T-cell (primary cell): ENCODE measurements around the gene EDIL3. TPM values are rescaled to one million over a fixed set of nuclear protein-coding genes. Genes with fewer than 3 reads are reported as not detected.

Source experiments
- ATAC-seq, 4 experiments: fragments of 200-7000 bp in 3 of 4; fragments of 150-1000 bp in 1 of 4; cut with Tn5 transposase; replicated peaks in 1 of 4; 1 replicate in 3 of 4; 2 replicates in 1 of 4; pipeline ENCODE4 v1.10.0; 2021; ENCODE audit warnings: moderate library complexity in 3 of 4, mild to moderate bottlenecking in 2 of 4, moderate number of reproducible peaks in 1 of 4
- CTCF ChIA-PET, 2 donors: fragments of 300-600 bp; sonication (Branson Sonifier 250); formaldehyde crosslinking; loops; one replicate each; lab custom pipeline; 2022; ENCODE audit warnings: antibody characterized with exemption in 2 of 2; lab: Charles Lee
- POLR2A ChIA-PET, 2 donors: fragments of 300-600 bp; sonication (Branson Sonifier 250); formaldehyde crosslinking; loops; one replicate each; lab custom pipeline; 2022; ENCODE audit warnings: antibody characterized with exemption in 2 of 2; lab: Charles Lee
- DNase-seq, 35 experiments: peaks; one replicate each; pipeline versions ENCODE4 v3.0.0 to v3.0.0-alpha.2; 2013 to 2023
- H3K27ac ChIP-seq: one replicate; pipeline ENCODE4 v1.5.1; 2013; ENCODE audit warnings: low read length
- H3K27me3 ChIP-seq, 2 experiments: replicated peaks in 1 of 2; 1 replicate in 1 of 2; 2 replicates in 1 of 2; pipeline versions ENCODE4 v1.6.1 to v1.7.0; 2013; ENCODE audit warnings: low read length in 1 of 2, mixed read lengths in 1 of 2; ENCODE audit not compliant: control insufficient read depth in 2 of 2, insufficient read depth in 2 of 2; ENCODE audit errors: extremely low read depth in 1 of 2
- H3K36me3 ChIP-seq, 2 donors: 1 replicate in 1 of 2; 2 replicates in 1 of 2; pipeline versions ENCODE4 v1.6.1 to v1.7.0; 2013; ENCODE audit warnings: low read length in 1 of 2; ENCODE audit not compliant: control insufficient read depth in 2 of 2, insufficient read depth in 1 of 2; ENCODE audit errors: extremely low read depth in 1 of 2
- H3K4me1 ChIP-seq, 2 experiments: 1 replicate in 1 of 2; 2 replicates in 1 of 2; pipeline versions ENCODE4 v1.6.1 to v1.7.0; 2013; ENCODE audit warnings: low read length in 2 of 2, mixed read lengths in 1 of 2; ENCODE audit not compliant: insufficient read depth in 2 of 2, control insufficient read depth in 1 of 2; ENCODE audit errors: extremely low read depth in 1 of 2
- H3K4me3 ChIP-seq, 2 donors: 1 replicate in 1 of 2; 2 replicates in 1 of 2; pipeline versions ENCODE4 v1.5.1 to v1.7.0; 2013; ENCODE audit warnings: mild to moderate bottlenecking in 2 of 2, low read length in 1 of 2, moderate library complexity in 1 of 2; ENCODE audit not compliant: control insufficient read depth in 1 of 2; ENCODE audit errors: extremely low read depth in 1 of 2
- H3K9me3 ChIP-seq: 2 replicates; pipeline ENCODE4 v1.7.0; 2013
- H3K27ac Mint-ChIP-seq, 2 donors: one replicate each; pipeline ENCODE4 v1.8.0; 2020 to 2021; ENCODE audit warnings: mild to moderate bottlenecking in 2 of 2, mixed read lengths in 2 of 2
- H3K27me3 Mint-ChIP-seq, 2 donors: one replicate each; pipeline ENCODE4 v1.8.0; 2021 to 2022; ENCODE audit warnings: mixed read lengths in 2 of 2
- H3K36me3 Mint-ChIP-seq: one replicate; pipeline ENCODE4 v1.8.0; 2021; ENCODE audit warnings: mixed read lengths
- H3K4me1 Mint-ChIP-seq, 3 donors: one replicate each; pipeline ENCODE4 v1.8.0; 2020 to 2022; ENCODE audit warnings: mixed read lengths in 3 of 3, mild to moderate bottlenecking in 1 of 3
- H3K4me3 Mint-ChIP-seq, 3 donors: one replicate each; pipeline ENCODE4 v1.8.0; 2020 to 2022; ENCODE audit warnings: mild to moderate bottlenecking in 3 of 3, mixed read lengths in 3 of 3, moderate library complexity in 3 of 3
- H3K9me3 Mint-ChIP-seq, 3 donors: one replicate each; pipeline ENCODE4 v1.8.0; 2020 to 2022; ENCODE audit warnings: mixed read lengths in 3 of 3
- WGBS: methylation state at CpG from one replicate; pipeline ENCODE4 v1.1.5; 2013; ENCODE audit warnings: missing lambda C conversion rate; ENCODE audit not compliant: insufficient coverage; 5-methylcytosine and 5-hydroxymethylcytosine counted together
- total RNA-seq, 35 experiments: library from RNA in 6 of 35; stranded (reverse) in 6 of 35; fragments of 120-200 nt in 1 of 35; gene quantifications; one replicate each; pipeline versions ENCODE4 v1.2.1 to v1.2.4 and lab custom pipeline; 2013 to 2026

The EDIL3 gene
- total RNA-seq, 5 donors from 2014 or later (not counting 1 experiment from before 2014, with no cell fraction given): 0.07 to 0.18 (median 0.16) TPM; not detected in 2

DNA sequence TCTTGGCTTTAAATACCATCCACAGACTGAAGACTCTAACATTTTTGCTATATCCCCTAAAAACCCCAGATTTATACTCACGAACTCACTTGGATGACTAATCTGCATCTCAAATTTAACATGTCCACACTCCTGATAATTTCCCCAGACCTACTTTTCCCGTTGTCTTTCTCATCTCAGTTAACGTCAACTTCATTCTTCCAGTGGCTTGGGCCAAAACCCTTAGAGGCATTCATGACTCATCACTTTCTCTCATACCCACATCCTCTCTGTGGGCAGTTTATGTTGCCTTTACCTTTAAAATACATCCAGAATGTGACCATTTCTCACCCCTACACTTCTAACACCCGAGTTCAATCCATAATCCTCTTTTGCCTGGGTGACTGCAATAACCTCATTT lies 96.7 kb downstream of the EDIL3 start:
- Histone ChIP-seq H3K9me3 (no peaks in the 10 kb centered on the region), H3K27ac (no peak overlapping the region), H3K4me1 (no peaks in the 10 kb centered on the region), H3K4me3 (no peak overlapping the region), H3K27me3 (no peaks in the 10 kb centered on the region), H3K36me3 (no peaks in the 10 kb centered on the region)
- ChIA-PET POLR2A (no interaction called here), CTCF (no interaction called here)
- no peak for DNase-seq
- H3K4me1 Mint-ChIP-seq: no peaks in the 10 kb centered on the region
- WGBS: 12% methylated on average over 3 of the region's 4 CpGs
- no peaks in the 10 kb centered on the region for H3K36me3 Mint-ChIP-seq
- no peak overlapping the region for H3K27ac Mint-ChIP-seq
- H3K4me3 Mint-ChIP-seq: no peak overlapping the region
- no peaks in the 10 kb centered on the region for H3K27me3 Mint-ChIP-seq
- peaks cover 0 to 4% (median 2%) of the 10 kb centered on the region in 3 donors for H3K9me3 Mint-ChIP-seq
- no peak for ATAC-seq

DNA sequence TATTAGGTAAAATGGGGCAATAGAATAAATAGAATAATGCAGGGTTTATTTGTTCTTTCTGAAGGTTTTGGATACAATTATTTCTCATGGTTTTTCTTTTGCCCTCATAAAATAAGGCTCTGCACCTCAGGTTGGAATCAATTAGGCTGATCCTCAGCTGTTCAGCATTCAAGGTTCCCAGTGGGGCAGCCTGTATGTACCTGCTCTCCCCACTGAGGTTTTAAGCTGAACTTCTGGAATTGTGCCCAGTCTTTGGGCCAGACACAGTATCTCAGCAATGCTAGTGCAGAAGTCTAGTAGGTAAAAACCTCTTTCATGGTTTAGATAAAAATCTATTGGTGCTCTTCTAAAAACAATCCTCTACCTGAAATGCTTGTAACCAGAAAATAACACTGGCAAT lies 98.0 kb downstream of the EDIL3 start:
- no peaks in the 10 kb centered on the region for H3K4me1 ChIP-seq
- H3K9me3 ChIP-seq: no peaks in the 10 kb centered on the region
- no peak overlapping the region for H3K4me3 ChIP-seq
- no peaks in the 10 kb centered on the region for H3K4me1 Mint-ChIP-seq
- H3K36me3 ChIP-seq: no peaks in the 10 kb centered on the region
- peaks cover 0 to 4% (median 2%) of the 10 kb centered on the region in 3 donors for H3K9me3 Mint-ChIP-seq
- DNase-seq (no peak), ATAC-seq (no peak)
- no peak overlapping the region for H3K27ac ChIP-seq
- no peaks in the 10 kb centered on the region for H3K27me3 Mint-ChIP-seq
- no peaks in the 10 kb centered on the region for H3K36me3 Mint-ChIP-seq
- H3K27me3 ChIP-seq: no peaks in the 10 kb centered on the region
- no peak overlapping the region for H3K4me3 Mint-ChIP-seq
- POLR2A ChIA-PET: no interaction called here
- H3K27ac Mint-ChIP-seq: no peak overlapping the region
- CTCF ChIA-PET: no interaction called here

GRCh38 chr5:84285641-84286637 lies 98.7 kb downstream of the EDIL3 start:
- Mint-ChIP-seq H3K27me3 (no peaks in the 10 kb centered on the region), H3K27ac (no peak overlapping the region)
- 89% methylated on average over 2 of the region's 8 CpGs for WGBS

DNA sequence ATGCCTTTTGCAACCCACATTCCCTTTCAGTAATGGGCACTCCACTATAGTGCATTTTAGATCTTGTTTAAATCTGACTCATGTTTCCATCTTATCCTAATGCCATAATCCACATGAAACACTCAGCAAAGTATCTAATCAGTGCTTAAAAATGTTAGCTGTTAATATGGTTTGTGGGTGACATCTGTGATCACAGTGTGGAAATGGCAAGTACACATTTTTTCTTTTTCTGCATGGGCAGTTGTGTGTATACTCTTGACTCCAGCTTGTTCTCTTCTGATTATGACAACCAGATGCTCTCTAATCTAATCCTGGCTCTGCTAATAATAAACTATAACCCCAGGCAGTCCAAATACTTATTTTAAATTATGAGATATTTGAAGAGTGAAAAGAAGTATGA lies 103.3 kb downstream of the EDIL3 start:
- DNase-seq: no peak
- Histone ChIP-seq H3K4me1 (no peaks in the 10 kb centered on the region), H3K4me3 (no peak overlapping the region), H3K36me3 (no peaks in the 10 kb centered on the region), H3K27ac (no peak overlapping the region), H3K9me3 (no peaks in the 10 kb centered on the region), H3K27me3 (no peaks in the 10 kb centered on the region)
- ChIA-PET CTCF (no interaction called here), POLR2A (no interaction called here)
- Mint-ChIP-seq H3K4me3 (no peak overlapping the region), H3K27ac (no peak overlapping the region), H3K4me1 (no peaks in the 10 kb centered on the region), H3K36me3 (no peaks in the 10 kb centered on the region), H3K27me3 (no peaks in the 10 kb centered on the region), H3K9me3 (peaks cover 0 to 2% (median 0%) of the 10 kb centered on the region in 3 donors)
- no peak for ATAC-seq

More at GRCh38 chr5:84285641-84286637, 98.7 kb downstream of the EDIL3 start:
- Histone ChIP-seq H3K27ac (no peak overlapping the region), H3K9me3 (no peaks in the 10 kb centered on the region), H3K4me3 (no peak overlapping the region), H3K36me3 (no peaks in the 10 kb centered on the region), H3K27me3 (no peaks in the 10 kb centered on the region), H3K4me1 (no peaks in the 10 kb centered on the region)
- DNase-seq (no peak), ATAC-seq (no peak)
- Mint-ChIP-seq H3K4me3 (no peak overlapping the region), H3K4me1 (no peaks in the 10 kb centered on the region), H3K9me3 (peaks cover 0 to 4% (median 2%) of the 10 kb centered on the region in 3 donors), H3K36me3 (no peaks in the 10 kb centered on the region)
- ChIA-PET CTCF (no interaction called here), POLR2A (interaction anchor here in 1 of 2 donors (0.6 kb wide), 1 partner anchor 17 kb away, joined by 4 read pairs; no protein-coding TSS in a partner anchor)

DNA sequence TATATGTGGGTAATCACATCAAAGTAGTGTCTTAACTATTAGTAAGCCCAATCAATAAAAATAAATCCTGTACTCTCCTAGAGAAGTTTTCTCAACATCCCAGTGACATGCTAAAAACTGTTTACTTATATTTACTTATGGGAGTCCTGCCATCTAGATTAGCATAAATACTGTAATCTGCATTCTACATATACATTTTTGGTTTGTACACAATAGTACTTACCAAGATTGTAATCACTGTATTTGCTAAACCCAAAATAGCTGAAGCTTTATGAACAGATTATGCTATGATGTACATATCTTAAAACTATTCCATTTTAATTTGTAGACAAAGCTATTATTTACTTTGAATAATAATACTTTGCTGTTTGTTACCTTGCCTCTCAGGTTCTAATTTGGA lies 105.4 kb downstream of the EDIL3 start:
- Histone ChIP-seq H3K9me3 (no peaks in the 10 kb centered on the region), H3K27ac (no peak overlapping the region), H3K4me1 (no peaks in the 10 kb centered on the region), H3K27me3 (no peaks in the 10 kb centered on the region), H3K4me3 (no peak overlapping the region), H3K36me3 (no peaks in the 10 kb centered on the region)
- H3K4me1 Mint-ChIP-seq: no peaks in the 10 kb centered on the region
- no peak overlapping the region for H3K4me3 Mint-ChIP-seq
- no peak for ATAC-seq
- ChIA-PET POLR2A (no interaction called here), CTCF (no interaction called here)
- H3K36me3 Mint-ChIP-seq: no peaks in the 10 kb centered on the region
- H3K27ac Mint-ChIP-seq: no peak overlapping the region
- H3K27me3 Mint-ChIP-seq: no peaks in the 10 kb centered on the region
- peaks cover 0 to 2% (median 0%) of the 10 kb centered on the region in 3 donors for H3K9me3 Mint-ChIP-seq
- DNase-seq: no peak

- DNase-seq: no peak
- Histone ChIP-seq H3K4me1 (no peaks in the 10 kb centered on the region), H3K27me3 (no peaks in the 10 kb centered on the region), H3K36me3 (no peaks in the 10 kb centered on the region), H3K9me3 (no peaks in the 10 kb centered on the region), H3K27ac (no peak overlapping the region), H3K4me3 (no peak overlapping the region)
- no peaks in the 10 kb centered on the region for H3K36me3 Mint-ChIP-seq
- CTCF ChIA-PET: no interaction called here
- H3K9me3 Mint-ChIP-seq: no peaks in the 10 kb centered on the region
- H3K27me3 Mint-ChIP-seq: no peaks in the 10 kb centered on the region
- POLR2A ChIA-PET: no interaction called here
- no peaks in the 10 kb centered on the region for H3K4me1 Mint-ChIP-seq
- WGBS: no CpG with 5 or more reads among the region's 1 CpG
- H3K4me3 Mint-ChIP-seq: no peak overlapping the region
- ATAC-seq: no peak
- H3K27ac Mint-ChIP-seq: no peak overlapping the region
These were observed 109.1 kb downstream of the EDIL3 start for GRCh38 chr5:84275609-84276008.
